RWPE2 (cell line): Measurements from ENCODE around the gene CDS2.

Experiments
- ATAC-seq: fragments of 200-7000 bp; cut with Tn5 transposase; 3 replicates; pipeline ENCODE4 v1.9.1; 2021; ENCODE audit warnings: low read depth
- DNase-seq: peaks from one replicate; pipeline ENCODE4 v3.0.0-alpha.2; 2020; ENCODE audit warnings: low spot score
- H3K27ac ChIP-seq: fragments of 450-650 bp; 2 replicates; pipeline ENCODE4 v1.5.1; 2017; ENCODE audit warnings: mild to moderate bottlenecking; ENCODE audit not compliant: poor library complexity, severe bottlenecking
- H3K27me3 ChIP-seq: fragments of 250-450 bp; sonication (Bioruptor Pico); 2 replicates; pipeline ENCODE4 v1.5.1; 2021; ENCODE audit warnings: mild to moderate bottlenecking, moderate library complexity; ENCODE audit not compliant: insufficient read depth, poor library complexity, severe bottlenecking
- H3K36me3 ChIP-seq: fragments of 250-450 bp; sonication (Bioruptor Pico); 2 replicates; pipeline ENCODE4 v1.5.1; 2020; ENCODE audit warnings: low read depth, mild to moderate bottlenecking, moderate library complexity
- H3K4me1 ChIP-seq: fragments of 250-450 bp; sonication (Bioruptor Pico); 2 replicates; pipeline ENCODE4 v1.5.1; 2021; ENCODE audit warnings: mild to moderate bottlenecking, moderate library complexity; ENCODE audit not compliant: insufficient read depth, poor library complexity, severe bottlenecking
- H3K4me3 ChIP-seq: fragments of 250-450 bp; sonication (Bioruptor Pico); 2 replicates; pipeline ENCODE4 v1.5.1; 2021; ENCODE audit warnings: mild to moderate bottlenecking, moderate library complexity; ENCODE audit not compliant: severe bottlenecking
- H3K9me3 ChIP-seq: fragments of 250-450 bp; sonication (Bioruptor Pico); 2 replicates; pipeline ENCODE4 v1.5.1; 2021; ENCODE audit warnings: mild to moderate bottlenecking, moderate library complexity; ENCODE audit not compliant: severe bottlenecking
- CTCF ChIP-seq: fragments of 450-650 bp; IDR thresholded peaks from one replicate; pipeline ENCODE4 v1.5.1; 2017; ENCODE audit warnings: mild to moderate bottlenecking, moderate library complexity; ENCODE audit not compliant: poor library complexity, severe bottlenecking

CDS2 gene

GRCh38 chr20:5221061-5221430 lies 94.2 kb downstream of the CDS2 start:
- H3K36me3 ChIP-seq = no peaks in the 10 kb centered on the region
- TF ChIP-seq CTCF = no peak
- no peak for DNase-seq
- no peak overlapping the region for H3K27ac ChIP-seq
- no peaks in the 10 kb centered on the region for H3K9me3 ChIP-seq
- ATAC-seq = no peak
- no peak overlapping the region for H3K4me3 ChIP-seq
- no peaks in the 10 kb centered on the region for H3K27me3 ChIP-seq
- no peaks in the 10 kb centered on the region for H3K4me1 ChIP-seq

- DNase-seq = no peak
- H3K36me3 ChIP-seq = no peaks in the 10 kb centered on the region
- no peak overlapping the region for H3K4me3 ChIP-seq
- peak; percentile 65 for ATAC-seq
- no peak overlapping the region for H3K27ac ChIP-seq
- H3K4me1 ChIP-seq = no peaks in the 10 kb centered on the region
- peak; percentile 91 for TF ChIP-seq CTCF
- H3K27me3 ChIP-seq = no peaks in the 10 kb centered on the region
- no peaks in the 10 kb centered on the region for H3K9me3 ChIP-seq
Measured at GRCh38 chr20:5222919-5223634, 96.3 kb downstream of the CDS2 start.

GRCh38 chr20:5230544-5230943 lies 103.7 kb downstream of the CDS2 start:
- Histone ChIP-seq H3K9me3 (no peaks in the 10 kb centered on the region), H3K27me3 (peaks cover 5% of the 10 kb centered on the region), H3K4me3 (no peak overlapping the region), H3K36me3 (no peaks in the 10 kb centered on the region), H3K27ac (no peak overlapping the region), H3K4me1 (no peaks in the 10 kb centered on the region)
- no peak for ATAC-seq
- TF ChIP-seq CTCF = no peak
- DNase-seq = no peak

GRCh38 chr20:5234158-5234557 lies 107.3 kb downstream of the CDS2 start:
- DNase-seq = no peak
- no peaks in the 10 kb centered on the region for H3K4me1 ChIP-seq
- H3K9me3 ChIP-seq = no peaks in the 10 kb centered on the region
- no peak for ATAC-seq
- TF ChIP-seq CTCF = no peak
- H3K4me3 ChIP-seq = no peak overlapping the region
- no peaks in the 10 kb centered on the region for H3K36me3 ChIP-seq
- peaks cover 25% of the 10 kb centered on the region for H3K27me3 ChIP-seq
- H3K27ac ChIP-seq = no peak overlapping the region

GRCh38 chr20:5234978-5235377 lies 108.2 kb downstream of the CDS2 start:
- peaks cover 28% of the 10 kb centered on the region for H3K27me3 ChIP-seq
- ATAC-seq = no peak

More at GRCh38 chr20:5234978-5235377, 108.2 kb downstream of the CDS2 start:
- Histone ChIP-seq H3K27ac (no peak overlapping the region), H3K36me3 (no peaks in the 10 kb centered on the region), H3K9me3 (no peaks in the 10 kb centered on the region), H3K4me1 (no peaks in the 10 kb centered on the region), H3K4me3 (no peak overlapping the region)
- no peak for DNase-seq
- no peak for TF ChIP-seq CTCF
